Esophagus squamous epithelium (tissue), 5 donors: ENCODE results near the gene GRIK1. TPM values are rescaled to one million over a fixed set of nuclear protein-coding genes. Genes with fewer than 3 reads are reported as not detected.

Experiments
- DNase-seq: peaks from one replicate; lab custom pipeline; 2025; lab: John Stamatoyannopoulos, UW
- H3K27ac ChIP-seq, 4 donors: fragments of 200-600 bp; sonication (generic); one replicate each; pipeline ENCODE4 v1.5.1; 2016 to 2019; ENCODE audit warnings: mild to moderate bottlenecking in 1 of 4
- H3K27me3 ChIP-seq, 4 donors: fragments of 200-600 bp; sonication (generic); 1 replicate in 3 of 4; 2 replicates in 1 of 4; pipeline versions ENCODE4 v1.5.1 to v1.6.0; 2017 to 2021; ENCODE audit warnings: antibody characterized with exemption in 1 of 4
- H3K36me3 ChIP-seq, 3 donors: fragments of 200-600 bp; sonication (generic); one replicate each; pipeline ENCODE4 v1.5.1; 2016 to 2019
- H3K4me1 ChIP-seq, 3 donors: fragments of 200-600 bp; sonication (generic); one replicate each; pipeline ENCODE4 v1.5.1; 2017 to 2019
- H3K4me3 ChIP-seq, 4 donors: fragments of 200-600 bp; sonication (generic); 1 replicate in 3 of 4; 2 replicates in 1 of 4; pipeline ENCODE4 v1.5.1; 2016 to 2019; ENCODE audit warnings: mild to moderate bottlenecking in 2 of 4, moderate library complexity in 1 of 4
- H3K9me3 ChIP-seq, 3 donors: fragments of 200-600 bp; sonication (generic); one replicate each; pipeline ENCODE4 v1.5.1; 2016 to 2019
- POLR2A ChIP-seq, 4 donors: fragments of 450-650 bp; IDR thresholded peaks; one replicate each; pipeline ENCODE4 v1.6.1; 2017; ENCODE audit warnings: antibody characterized with exemption in 4 of 4, mild to moderate bottlenecking in 4 of 4, moderate library complexity in 3 of 4
- WGBS, 2 donors: methylation state at CpG; one replicate each; pipeline ENCODE4 v1.1.5; 2018; 5-methylcytosine and 5-hydroxymethylcytosine counted together
- intact Hi-C: fragments of 100-400 bp; cut with DNase I; formaldehyde crosslinking; loops from one replicate; pipeline ENCODE4 v1.15.0; 2022
- total RNA-seq, 4 donors: library from RNA; depleted of rRNA; stranded (reverse); fragments of >200 nt; gene quantifications; one replicate each; pipeline ENCODE4 v1.1.0, GENCODE V29; 2016
- TF ChIP-seq, protein P1 (sequence below), 6 experiments: fragments of 450-650 bp in 4 of 6; fragments of 200-600 bp in 2 of 6; sonication (generic) in 2 of 6; IDR thresholded peaks; one replicate each; pipeline ENCODE4 v1.5.1; 2016 to 2019; ENCODE audit warnings: antibody characterized with exemption in 6 of 6, mild to moderate bottlenecking in 4 of 6, moderate library complexity in 4 of 6
- donor health status: DM: yes; HTN: yes; CAD: no.

The GRIK1 gene
- total RNA-seq, 4 donors from 2014 or later: 0.19 TPM; not detected in 3

DNA sequence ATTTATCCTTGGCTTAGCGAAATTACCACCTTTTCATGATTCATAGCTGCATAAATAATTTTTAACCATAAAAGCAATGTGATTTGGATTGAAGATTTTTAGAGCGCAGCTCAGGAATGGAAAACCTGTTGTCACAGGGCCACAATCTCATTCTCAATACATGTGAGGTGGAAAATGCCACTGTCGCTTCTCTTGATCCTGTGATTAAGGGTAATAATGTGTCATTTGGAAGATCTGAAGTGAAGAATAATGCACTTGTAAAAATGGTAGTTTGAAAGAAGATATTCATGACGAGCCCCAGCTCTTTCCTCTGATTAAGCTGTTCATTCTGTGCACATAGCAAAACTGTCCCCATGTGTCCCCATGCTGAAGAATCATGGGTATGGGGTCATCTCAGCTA lies 410.7 kb downstream of the GRIK1 start:
- WGBS, 2 donors: 82 to 91% methylated on average over 4 of the region's 4 CpGs
- DNase-seq: no peak
- H3K36me3 ChIP-seq: no peaks in the 10 kb centered on the region
- no peak overlapping the region for H3K27ac ChIP-seq
- H3K27me3 ChIP-seq: no peaks in the 10 kb centered on the region
- no peak overlapping the region for H3K4me3 ChIP-seq
- TF ChIP-seq, protein P1, sequence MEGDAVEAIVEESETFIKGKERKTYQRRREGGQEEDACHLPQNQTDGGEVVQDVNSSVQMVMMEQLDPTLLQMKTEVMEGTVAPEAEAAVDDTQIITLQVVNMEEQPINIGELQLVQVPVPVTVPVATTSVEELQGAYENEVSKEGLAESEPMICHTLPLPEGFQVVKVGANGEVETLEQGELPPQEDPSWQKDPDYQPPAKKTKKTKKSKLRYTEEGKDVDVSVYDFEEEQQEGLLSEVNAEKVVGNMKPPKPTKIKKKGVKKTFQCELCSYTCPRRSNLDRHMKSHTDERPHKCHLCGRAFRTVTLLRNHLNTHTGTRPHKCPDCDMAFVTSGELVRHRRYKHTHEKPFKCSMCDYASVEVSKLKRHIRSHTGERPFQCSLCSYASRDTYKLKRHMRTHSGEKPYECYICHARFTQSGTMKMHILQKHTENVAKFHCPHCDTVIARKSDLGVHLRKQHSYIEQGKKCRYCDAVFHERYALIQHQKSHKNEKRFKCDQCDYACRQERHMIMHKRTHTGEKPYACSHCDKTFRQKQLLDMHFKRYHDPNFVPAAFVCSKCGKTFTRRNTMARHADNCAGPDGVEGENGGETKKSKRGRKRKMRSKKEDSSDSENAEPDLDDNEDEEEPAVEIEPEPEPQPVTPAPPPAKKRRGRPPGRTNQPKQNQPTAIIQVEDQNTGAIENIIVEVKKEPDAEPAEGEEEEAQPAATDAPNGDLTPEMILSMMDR (IDR thresholded peaks at IDR 0.05): no peak
- TF ChIP-seq POLR2A (IDR thresholded peaks at IDR 0.05): no peak
- intact Hi-C loops: no loop called here
- peaks cover 0 to 15% (median 4%) of the 10 kb centered on the region in 3 donors for H3K4me1 ChIP-seq
- peaks cover 0 to 14% (median 13%) of the 10 kb centered on the region in 3 donors for H3K9me3 ChIP-seq

DNA sequence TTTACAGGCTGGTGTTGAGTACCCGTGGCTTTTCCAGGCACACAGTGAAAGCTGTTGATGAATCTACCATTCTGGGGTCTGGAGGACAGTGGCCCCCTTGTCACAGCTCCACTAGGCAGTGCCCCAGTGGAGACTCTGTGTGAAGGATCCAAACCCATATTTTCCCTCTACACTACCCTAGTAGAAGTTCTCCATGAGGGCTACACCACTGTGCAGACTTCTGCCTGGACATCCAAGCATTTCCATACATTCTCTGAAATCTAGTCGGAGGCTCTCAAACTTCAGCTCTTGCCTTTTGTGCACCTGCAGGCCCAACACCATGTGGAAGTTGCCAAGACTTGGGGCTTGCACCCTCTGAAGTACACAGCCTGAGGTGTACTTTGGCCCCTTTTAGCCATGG lies 413.3 kb downstream of the GRIK1 start:
- 90 to 100% methylated on average over 1 to 2 of the region's 2 CpGs for WGBS, 2 donors
- intact Hi-C loops: no loop called here
- TF ChIP-seq, protein P1 (IDR thresholded peaks at IDR 0.05): no peak
- no peak for TF ChIP-seq POLR2A (IDR thresholded peaks at IDR 0.05)
- no peak overlapping the region for H3K27ac ChIP-seq
- peaks cover 0 to 14% (median 13%) of the 10 kb centered on the region in 3 donors for H3K9me3 ChIP-seq
- DNase-seq: no peak
- no peak overlapping the region for H3K4me3 ChIP-seq
- no peaks in the 10 kb centered on the region for H3K27me3 ChIP-seq
- H3K4me1 ChIP-seq: peaks cover 0 to 30% (median 4%) of the 10 kb centered on the region in 3 donors
- H3K36me3 ChIP-seq: no peaks in the 10 kb centered on the region

DNA sequence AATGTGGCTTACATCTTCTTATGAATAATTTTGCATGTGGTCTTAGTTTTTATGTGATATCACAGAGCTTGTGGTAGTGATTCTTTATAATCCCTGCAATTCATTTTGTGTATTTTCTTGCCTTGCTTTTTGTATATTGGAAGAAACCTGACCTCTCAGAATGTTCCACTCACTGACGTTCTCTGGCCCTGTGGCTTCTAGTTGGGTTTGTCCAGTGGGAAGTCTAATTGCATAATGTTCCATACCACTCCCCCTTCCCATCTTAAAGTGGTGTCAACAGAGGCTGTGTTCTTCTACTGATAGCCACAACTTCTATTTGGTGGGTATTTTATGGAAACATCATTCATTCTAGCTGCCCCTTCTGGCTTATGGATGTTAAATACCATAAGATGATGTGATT lies 415.7 kb downstream of the GRIK1 start:
- DNase-seq: no peak
- TF ChIP-seq, protein P1 (IDR thresholded peaks at IDR 0.05): no peak
- no peak for TF ChIP-seq POLR2A (IDR thresholded peaks at IDR 0.05)
- H3K27me3 ChIP-seq: no peaks in the 10 kb centered on the region
- H3K4me1 ChIP-seq: peaks cover 0 to 30% (median 4%) of the 10 kb centered on the region in 3 donors
- peaks cover 0 to 14% (median 13%) of the 10 kb centered on the region in 3 donors for H3K9me3 ChIP-seq
- intact Hi-C loops: no loop called here
- H3K4me3 ChIP-seq: no peak overlapping the region
- H3K36me3 ChIP-seq: no peaks in the 10 kb centered on the region
- peak overlapping the region in 2 of 4 donors; percentile 31 to 34 for H3K27ac ChIP-seq
- WGBS, 2 donors: 38 to 60% methylated on average over 1 of the region's 1 CpG

DNA sequence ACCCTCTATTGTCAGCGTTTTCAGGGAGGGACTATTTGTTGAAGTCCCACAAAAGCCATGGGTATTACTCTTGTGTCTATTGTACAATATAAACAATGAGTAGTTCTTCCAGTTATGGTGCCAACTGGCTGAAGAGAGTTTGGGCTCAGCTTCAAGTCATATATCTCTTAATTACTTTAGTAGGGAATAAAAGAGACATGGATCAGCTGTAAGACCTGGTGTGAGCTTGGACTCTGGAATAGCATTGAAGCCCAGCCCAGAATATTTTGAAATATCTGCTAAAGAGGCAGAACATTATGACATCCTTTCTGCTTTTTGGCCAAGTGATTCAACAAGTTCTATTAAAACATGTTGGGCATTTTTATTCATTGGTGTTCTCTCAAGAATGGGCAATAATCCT lies 416.1 kb downstream of the GRIK1 start:
- no peak for DNase-seq
- peak overlapping the region in 3 of 4 donors; percentile 20 to 34 (median 31) for H3K27ac ChIP-seq
- H3K4me3 ChIP-seq: no peak overlapping the region
- 30 to 32% methylated on average over 1 of the region's 1 CpG for WGBS, 2 donors
- H3K9me3 ChIP-seq: peaks cover 0 to 14% (median 13%) of the 10 kb centered on the region in 3 donors
- H3K27me3 ChIP-seq: no peaks in the 10 kb centered on the region
- intact Hi-C loops: no loop called here
- TF ChIP-seq, protein P1 (IDR thresholded peaks at IDR 0.05): no peak
- TF ChIP-seq POLR2A (IDR thresholded peaks at IDR 0.05): no peak
- peaks cover 0 to 30% (median 4%) of the 10 kb centered on the region in 3 donors for H3K4me1 ChIP-seq
- H3K36me3 ChIP-seq: no peaks in the 10 kb centered on the region

DNA sequence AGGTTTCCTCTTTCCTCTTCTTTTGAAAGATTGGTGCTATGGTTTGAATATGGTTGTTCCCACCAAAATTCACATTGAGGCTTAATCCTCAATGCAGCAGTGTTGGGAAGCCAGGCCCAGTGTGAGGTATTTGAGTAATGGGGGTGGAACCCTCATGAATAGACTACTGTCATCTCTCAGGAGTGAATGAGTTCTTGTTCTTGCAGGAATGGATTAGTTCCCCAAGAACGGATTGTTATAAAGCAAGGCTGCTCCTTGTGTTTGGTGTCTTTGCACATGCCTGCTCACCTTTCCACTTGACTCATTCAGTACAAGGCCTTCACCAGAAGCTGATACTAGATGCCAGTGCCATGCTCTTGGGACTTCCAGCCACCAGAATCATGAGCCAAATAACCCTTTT lies 417.9 kb downstream of the GRIK1 start:
- Histone ChIP-seq H3K4me3 (no peak overlapping the region), H3K27ac (no peak overlapping the region), H3K4me1 (peaks cover 0 to 30% (median 4%) of the 10 kb centered on the region in 3 donors), H3K27me3 (no peaks in the 10 kb centered on the region), H3K36me3 (no peaks in the 10 kb centered on the region), H3K9me3 (peaks cover 0 to 12% (median 11%) of the 10 kb centered on the region in 3 donors)
- 64 to 100% methylated on average over 1 of the region's 1 CpG for WGBS, 2 donors
- no peak for DNase-seq
- intact Hi-C loops: no loop called here
- TF ChIP-seq, protein P1 (IDR thresholded peaks at IDR 0.05): no peak
- TF ChIP-seq POLR2A (IDR thresholded peaks at IDR 0.05): no peak
